K562 (cell line): Measurements from ENCODE around the gene NEMF. TPM values are rescaled to one million over a fixed set of nuclear protein-coding genes. Genes with fewer than 3 reads are reported as not detected.

Experiments
- ATAC-seq: fragments of 200-7000 bp; cut with Tn5 transposase; 3 replicates; pipeline ENCODE4 v1.9.1; 2020; ENCODE audit warnings: moderate library complexity
- BruUV-seq: library from RNA; stranded (reverse); fragments of 400-500 nt; replicated peaks from 2 replicates; lab custom pipeline; 2021; lab: Mats Ljungman, UMichigan
- CTCF ChIA-PET: fragments of 300-600 bp; formaldehyde crosslinking; extraction: SDS; loops from one replicate; lab custom pipeline; 2021; ENCODE audit warnings: low intra/inter-chr PET ratio; lab: Yijun Ruan, JAX
- POLR2A ChIA-PET: fragments of 300-600, 350-650 bp; sonication (Branson Sonifier 250); formaldehyde crosslinking; extraction: SDS; loops from one replicate; lab custom pipeline; 2021; ENCODE audit warnings: antibody characterized with exemption, inconsistent platforms; lab: Yijun Ruan, JAX
- DNase-seq, 4 experiments: peaks; one replicate each; pipeline versions ENCODE4 v3.0.0 to v3.0.0-alpha.2; 2011 to 2018; ENCODE audit warnings: low spot score in 3 of 4, mixed read lengths in 3 of 4; ENCODE audit errors: extremely low read depth in 1 of 4
- FAIRE-seq: peaks from 2 replicates; lab custom pipeline; 2011; peaks lifted over from hg19 to GRCh38; lab: Jason Lieb, UNC
- H2AFZ ChIP-seq: 2 replicates; pipeline ENCODE4 v1.6.0; 2011; ENCODE audit warnings: low read depth, low read length, control low read depth, inconsistent platforms
- H3K27ac ChIP-seq: fragments of 200-600 bp; 3 replicates; pipeline ENCODE4 v1.8.0; 2011; ENCODE audit warnings: low read depth, mild to moderate bottlenecking, control low read depth, inconsistent platforms, low read length, moderate library complexity, mixed read lengths; ENCODE audit errors: extremely low read depth
- H3K27me3 ChIP-seq, 2 experiments: fragments of 300-600 bp in 1 of 2; 2 replicates in 1 of 2; 3 replicates in 1 of 2; pipeline versions ENCODE4 v1.6.0 to v1.8.0; 2011; ENCODE audit warnings: inconsistent platforms in 2 of 2, low read length in 2 of 2, mild to moderate bottlenecking in 1 of 2, mixed read lengths in 1 of 2, moderate library complexity in 1 of 2; ENCODE audit not compliant: control insufficient read depth in 2 of 2, insufficient read depth in 2 of 2
- H3K36me3 ChIP-seq: fragments of 300-600 bp; 3 replicates; pipeline ENCODE4 v1.8.0; 2011; ENCODE audit warnings: mild to moderate bottlenecking, low read length, inconsistent platforms; ENCODE audit not compliant: control insufficient read depth, insufficient read depth
- H3K4me1 ChIP-seq, 2 experiments: fragments of 200-600 bp in 1 of 2; replicated peaks in 1 of 2; 2 replicates in 1 of 2; 3 replicates in 1 of 2; pipeline versions ENCODE4 v1.5.1 to v1.8.0; 2011; ENCODE audit warnings: inconsistent platforms in 2 of 2, low read length in 2 of 2, mild to moderate bottlenecking in 1 of 2, mixed read lengths in 1 of 2, moderate library complexity in 1 of 2; ENCODE audit not compliant: control insufficient read depth in 2 of 2, insufficient read depth in 2 of 2
- H3K4me2 ChIP-seq: 2 replicates; pipeline ENCODE4 v1.6.1; 2011; ENCODE audit warnings: low read length, control low read depth, inconsistent platforms, mixed read lengths; ENCODE audit not compliant: insufficient read depth
- H3K4me3 ChIP-seq: fragments of 200-600 bp; sonication (generic), shearing (Covaris generic); 2 replicates; pipeline ENCODE4 v1.5.1; 2016; ENCODE audit warnings: control low read depth, inconsistent platforms
- H3K79me2 ChIP-seq: fragments of 200-600 bp; 3 replicates; pipeline ENCODE4 v1.8.0; 2011; ENCODE audit warnings: low read length, inconsistent platforms; ENCODE audit not compliant: control insufficient read depth, insufficient read depth
- H3K9ac ChIP-seq, 2 experiments: 2 replicates each; pipeline versions ENCODE4 v1.6.0 to v1.6.1; 2011; ENCODE audit warnings: low read depth in 2 of 2, low read length in 2 of 2, control low read depth in 1 of 2, inconsistent platforms in 1 of 2, mild to moderate bottlenecking in 1 of 2, mixed read lengths in 1 of 2; ENCODE audit not compliant: insufficient read depth in 1 of 2
- H3K9me1 ChIP-seq: one replicate; pipeline ENCODE4 v1.6.0; 2011; ENCODE audit warnings: inconsistent platforms, mild to moderate bottlenecking, low read length, moderate library complexity; ENCODE audit not compliant: control insufficient read depth, insufficient read depth
- H3K9me3 ChIP-seq: replicated peaks from 2 replicates; pipeline ENCODE4 v1.5.1; 2011; ENCODE audit warnings: low read depth, low read length, inconsistent platforms; ENCODE audit not compliant: control insufficient read depth, insufficient read depth
- H4K20me1 ChIP-seq: replicated peaks from 2 replicates; pipeline ENCODE4 v1.6.1; 2011; ENCODE audit warnings: low read length, inconsistent platforms, mixed read lengths; ENCODE audit not compliant: control insufficient read depth, insufficient read depth
- ARID2 ChIP-seq: fragments of 450-650 bp; IDR thresholded peaks from 2 replicates; pipeline ENCODE4 v1.6.1; 2017; ENCODE audit warnings: antibody characterized with exemption, mild to moderate bottlenecking
- ASH1L ChIP-seq: fragments of 450-650 bp; IDR thresholded peaks from 2 replicates; pipeline ENCODE4 v1.6.1; 2018; ENCODE audit warnings: borderline replicate concordance, mild to moderate bottlenecking, low read depth; ENCODE audit not compliant: partially characterized antibody
- BCOR ChIP-seq: fragments of 450-650 bp; IDR thresholded peaks from 2 replicates; pipeline ENCODE4 v1.6.1; 2016
- CSDE1 ChIP-seq, 2 experiments: fragments of 450-650 bp; IDR thresholded peaks; 2 replicates each; pipeline ENCODE4 v1.6.1; 2016; ENCODE audit warnings: mild to moderate bottlenecking in 1 of 2
- PRMT5 ChIP-seq: sonication (generic); formaldehyde crosslinking; IDR thresholded peaks from 2 replicates; pipeline ENCODE4 v1.5.0; 2020; ENCODE audit warnings: missing genetic modification reagents
- PTTG1 ChIP-seq: fragments of 450-650 bp; IDR thresholded peaks from 2 replicates; pipeline ENCODE4 v1.6.1; 2016; ENCODE audit warnings: low read depth, mild to moderate bottlenecking, missing genetic modification characterization, missing compliant biosample characterization
- SMAD1 ChIP-seq: fragments of 150-350 bp; IDR thresholded peaks from 2 replicates; pipeline ENCODE4 v1.6.1; 2014; ENCODE audit warnings: low read length, low read depth; ENCODE audit not compliant: partially characterized antibody
- SMARCA5 ChIP-seq: fragments of 450-650 bp; IDR thresholded peaks from 2 replicates; pipeline ENCODE4 v1.6.1; 2016
- TRIM28 ChIP-seq: fragments of 450-650 bp; IDR thresholded peaks from 2 replicates; pipeline ENCODE4 v1.6.1; 2017
- ZNF175 ChIP-seq: fragments of 200-800 bp; sonication (Bioruptor generic); IDR thresholded peaks from 2 replicates; pipeline ENCODE4 v1.6.1; 2016; ENCODE audit warnings: low read depth, mild to moderate bottlenecking, missing genetic modification characterization, missing compliant biosample characterization
- ZNF584 ChIP-seq: fragments of 200-800 bp; sonication (Bioruptor generic); IDR thresholded peaks from 2 replicates; pipeline ENCODE4 v1.6.1; 2016; ENCODE audit warnings: low read depth, mild to moderate bottlenecking, missing genetic modification characterization, missing compliant biosample characterization
- ZNF644 ChIP-seq: fragments of 200-800 bp; sonication (Bioruptor generic); IDR thresholded peaks from 2 replicates; pipeline ENCODE4 v1.6.1; 2016; ENCODE audit warnings: low read depth, missing genetic modification characterization, missing compliant biosample characterization
- ZNF696 ChIP-seq: fragments of 250-450 bp; sonication (Bioruptor Pico); conservative IDR thresholded peaks from 2 replicates; pipeline ENCODE4 v1.4.0; 2020; ENCODE audit warnings: mild to moderate bottlenecking, moderate library complexity
- ZNF699 ChIP-seq: fragments of 250-450 bp; sonication (Bioruptor Pico); IDR thresholded peaks from 2 replicates; pipeline ENCODE4 v1.8.0; 2021; ENCODE audit warnings: mild to moderate bottlenecking, moderate library complexity; ENCODE audit not compliant: insufficient replicate concordance
- ZSCAN29 ChIP-seq: fragments of 450-650 bp; IDR thresholded peaks from 2 replicates; pipeline ENCODE4 v1.6.1; 2017
- WGBS: fragments of 100-300 bp; shearing (Covaris generic); methylation state at CpG from one replicate; pipeline ENCODE4 v1.1.6; 2016; ENCODE audit warnings: low coverage, mixed read lengths; ENCODE audit not compliant: insufficient coverage; ENCODE audit errors: missing lambda C conversion rate; 5-methylcytosine and 5-hydroxymethylcytosine counted together
- in situ Hi-C: fragments of 300-500 bp; cut with MboI; formaldehyde crosslinking; loops from 4 replicates; pipeline ENCODE4 v1.15.0; 2018; ENCODE audit warnings: inconsistent platforms, mixed read lengths
- intact Hi-C: fragments of 100-400 bp; cut with micrococcal nuclease; formaldehyde crosslinking; loops from 2 replicates; pipeline ENCODE4 v1.14.2; 2022
- polyA plus RNA-seq, 8 experiments: library from polyadenylated mRNA; depleted of rRNA in 4 of 8; stranded (reverse) in 5 of 8; unstranded in 3 of 8; fragments of >200 nt; fragmentation: Nextera tagmentation in 2 of 8; fragmentation: Illumina TruSeq in 1 of 8; extraction: Ambion mirVana in 2 of 8; extraction: Trizol in 1 of 8; gene quantifications; 2 replicates each; pipeline versions ENCODE4 v1.2.1 to v1.2.3, GENCODE V29; 2011 to 2014; ENCODE audit warnings: inconsistent platforms in 1 of 8, missing spikeins in 1 of 8
- total RNA-seq, 7 experiments: library from RNA; depleted of rRNA in 6 of 7; stranded (reverse); fragments of >200 nt in 6 of 7; fragmentation: Illumina TruSeq in 2 of 7; extraction: Trizol in 2 of 7; gene quantifications; 2 replicates each; pipeline versions ENCODE4 v1.2.1 to v1.2.3, GENCODE V29; 2011 to 2021; ENCODE audit warnings: low replicate concordance in 1 of 7
- TF ChIP-seq, protein P1 (sequence below): fragments of 200-400 bp; formaldehyde crosslinking; IDR thresholded peaks from 2 replicates; pipeline ENCODE4 v1.6.1; 2017; ENCODE audit warnings: mild to moderate bottlenecking, low read depth, low read length, moderate library complexity

Gene NEMF
- total and polyA plus RNA-seq, 9 of the 15 experiments (the other 6 are each of a cell fraction or from before 2014, with no cell fraction given): 38.8 to 94.4 (median 61.0) TPM

DNA sequence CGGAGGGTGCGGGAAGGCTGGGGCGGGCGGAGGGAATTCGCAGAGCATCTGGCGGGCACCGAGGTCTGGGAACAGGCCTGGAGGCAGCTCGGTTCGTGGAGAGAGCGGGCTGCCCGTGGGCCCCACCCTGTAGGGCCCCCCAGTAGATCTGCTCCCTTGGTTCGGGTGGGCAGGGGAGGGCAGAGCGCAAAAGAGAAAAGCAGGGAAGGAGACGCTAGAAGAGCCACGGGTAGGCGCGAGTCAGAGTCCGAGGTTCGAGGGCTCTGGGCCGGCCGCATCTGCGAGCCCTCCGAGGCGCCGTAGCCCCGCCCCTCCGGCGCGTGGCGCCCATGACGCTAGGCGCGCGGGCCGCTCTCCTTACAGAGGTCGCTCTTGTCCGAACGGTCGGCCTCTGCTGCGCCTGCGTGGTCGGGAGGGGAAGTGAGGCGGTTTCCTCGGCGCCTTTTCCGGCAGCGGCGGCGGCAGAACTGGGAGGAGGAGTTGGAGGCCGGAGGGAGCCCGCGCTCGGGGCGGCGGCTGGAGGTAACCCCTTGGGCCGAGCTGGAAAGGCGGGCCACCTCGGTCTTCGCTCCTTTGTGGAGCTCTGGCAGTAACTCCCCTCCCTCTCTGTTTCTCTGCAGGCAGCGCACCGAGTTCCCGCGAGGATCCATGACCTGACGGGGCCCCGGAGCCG lies 40.2 kb upstream of the NEMF start, which contains the start of gene ARF6 (continued):
- TF ChIP-seq, protein P1, sequence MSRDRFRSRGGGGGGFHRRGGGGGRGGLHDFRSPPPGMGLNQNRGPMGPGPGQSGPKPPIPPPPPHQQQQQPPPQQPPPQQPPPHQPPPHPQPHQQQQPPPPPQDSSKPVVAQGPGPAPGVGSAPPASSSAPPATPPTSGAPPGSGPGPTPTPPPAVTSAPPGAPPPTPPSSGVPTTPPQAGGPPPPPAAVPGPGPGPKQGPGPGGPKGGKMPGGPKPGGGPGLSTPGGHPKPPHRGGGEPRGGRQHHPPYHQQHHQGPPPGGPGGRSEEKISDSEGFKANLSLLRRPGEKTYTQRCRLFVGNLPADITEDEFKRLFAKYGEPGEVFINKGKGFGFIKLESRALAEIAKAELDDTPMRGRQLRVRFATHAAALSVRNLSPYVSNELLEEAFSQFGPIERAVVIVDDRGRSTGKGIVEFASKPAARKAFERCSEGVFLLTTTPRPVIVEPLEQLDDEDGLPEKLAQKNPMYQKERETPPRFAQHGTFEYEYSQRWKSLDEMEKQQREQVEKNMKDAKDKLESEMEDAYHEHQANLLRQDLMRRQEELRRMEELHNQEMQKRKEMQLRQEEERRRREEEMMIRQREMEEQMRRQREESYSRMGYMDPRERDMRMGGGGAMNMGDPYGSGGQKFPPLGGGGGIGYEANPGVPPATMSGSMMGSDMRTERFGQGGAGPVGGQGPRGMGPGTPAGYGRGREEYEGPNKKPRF: no peak
- TF ChIP-seq ZNF699 (CRISPR knock-in tag) (no peak), ZNF644 (tag) (no peak), CSDE1 (IDR thresholded peaks at IDR 0.05) (no peak), SMAD1 (peak; percentile 43), PTTG1 (tag) (no peak), PRMT5 (CRISPR knock-in tag) (no peak)

DNA sequence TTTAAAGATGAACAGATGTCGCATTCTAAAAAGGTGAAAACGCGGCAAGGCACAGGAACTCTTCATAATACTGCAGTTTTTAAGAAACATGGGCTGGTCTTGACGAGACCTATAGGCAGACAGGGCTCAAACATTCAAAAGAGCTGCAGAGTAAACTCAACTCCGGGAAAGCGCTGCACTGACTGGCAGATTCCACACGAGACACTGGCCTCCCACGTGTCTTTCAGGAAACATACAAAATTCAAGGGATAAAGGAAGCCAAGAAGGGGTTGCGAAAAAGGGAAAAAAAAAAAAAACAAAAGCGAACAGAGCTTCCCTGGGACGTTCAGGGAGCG lies 39.7 kb upstream of the NEMF start:
- intact Hi-C loops (loop anchor here (2.0 kb wide), 2 partner anchors 29 to 109 kb away; no protein-coding TSS in a partner anchor), in situ Hi-C loops (no loop called here)
- WGBS: 1% methylated on average over 10 of the region's 12 CpGs
- peak overlapping the region; percentile 75 for H3K4me3 ChIP-seq
- peaks cover 52% of the 10 kb centered on the region for H3K79me2 ChIP-seq
- DNase-seq (peak in 2 of 4 experiments; percentile 57 to 79), FAIRE-seq (peak; percentile 83), ATAC-seq (peak; percentile 56)
- POLR2A ChIA-PET: interaction anchor here (0.6 to 2.2 kb wide), 7 partner anchors 9 to 297 kb away, joined by 3 to 12 read pairs (median 4); no protein-coding TSS in a partner anchor
- peaks cover 12% of the 10 kb centered on the region; the same call in 1 of the 2 replicates for H4K20me1 ChIP-seq
- H3K4me1 ChIP-seq: peaks cover 2 to 9% of the 10 kb centered on the region in 2 experiments; a peak in 4 of 5 replicates
- peaks cover 24% of the 10 kb centered on the region for H3K36me3 ChIP-seq
- H3K27ac ChIP-seq: peak overlapping the region; percentile 95
- no peaks in the 10 kb centered on the region for H3K9me1 ChIP-seq
- no peaks in the 10 kb centered on the region for H3K27me3 ChIP-seq
- H3K4me2 ChIP-seq: peak overlapping the region; percentile 92
- peak overlapping the region; percentile 83 for H2AFZ ChIP-seq
- H3K9ac ChIP-seq: peak overlapping the region; percentile 87 to 94
- BruUV-seq: no TSS peak
- CTCF ChIA-PET: interaction anchor here (0.6 kb wide), 1 partner anchor 213 kb away, joined by 3 read pairs; no protein-coding TSS in a partner anchor
- no peaks in the 10 kb centered on the region for H3K9me3 ChIP-seq
- no peak for TF ChIP-seq ZNF696
- peak; percentile 30; the same call in 1 of the 2 replicates for TF ChIP-seq TRIM28
- no peak for TF ChIP-seq ZNF175 (CRISPR knock-in tag)
- peak; percentile 56 for TF ChIP-seq ASH1L
- 0 out of 2 replicates have a peak, but pooled peaks have one; percentile 10 for TF ChIP-seq ARID2
- no peak for TF ChIP-seq ZNF584 (CRISPR knock-in tag)
- no peak for TF ChIP-seq ZSCAN29
- TF ChIP-seq BCOR: 0 out of 2 replicates have a peak, but pooled peaks have one; percentile 33
- 0 out of 2 replicates have a peak, but pooled peaks have one; percentile 29 for TF ChIP-seq SMARCA5
